ENCODE results near the gene MLST8.

Gene MLST8, protein sequence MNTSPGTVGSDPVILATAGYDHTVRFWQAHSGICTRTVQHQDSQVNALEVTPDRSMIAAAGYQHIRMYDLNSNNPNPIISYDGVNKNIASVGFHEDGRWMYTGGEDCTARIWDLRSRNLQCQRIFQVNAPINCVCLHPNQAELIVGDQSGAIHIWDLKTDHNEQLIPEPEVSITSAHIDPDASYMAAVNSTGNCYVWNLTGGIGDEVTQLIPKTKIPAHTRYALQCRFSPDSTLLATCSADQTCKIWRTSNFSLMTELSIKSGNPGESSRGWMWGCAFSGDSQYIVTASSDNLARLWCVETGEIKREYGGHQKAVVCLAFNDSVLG

DNA sequence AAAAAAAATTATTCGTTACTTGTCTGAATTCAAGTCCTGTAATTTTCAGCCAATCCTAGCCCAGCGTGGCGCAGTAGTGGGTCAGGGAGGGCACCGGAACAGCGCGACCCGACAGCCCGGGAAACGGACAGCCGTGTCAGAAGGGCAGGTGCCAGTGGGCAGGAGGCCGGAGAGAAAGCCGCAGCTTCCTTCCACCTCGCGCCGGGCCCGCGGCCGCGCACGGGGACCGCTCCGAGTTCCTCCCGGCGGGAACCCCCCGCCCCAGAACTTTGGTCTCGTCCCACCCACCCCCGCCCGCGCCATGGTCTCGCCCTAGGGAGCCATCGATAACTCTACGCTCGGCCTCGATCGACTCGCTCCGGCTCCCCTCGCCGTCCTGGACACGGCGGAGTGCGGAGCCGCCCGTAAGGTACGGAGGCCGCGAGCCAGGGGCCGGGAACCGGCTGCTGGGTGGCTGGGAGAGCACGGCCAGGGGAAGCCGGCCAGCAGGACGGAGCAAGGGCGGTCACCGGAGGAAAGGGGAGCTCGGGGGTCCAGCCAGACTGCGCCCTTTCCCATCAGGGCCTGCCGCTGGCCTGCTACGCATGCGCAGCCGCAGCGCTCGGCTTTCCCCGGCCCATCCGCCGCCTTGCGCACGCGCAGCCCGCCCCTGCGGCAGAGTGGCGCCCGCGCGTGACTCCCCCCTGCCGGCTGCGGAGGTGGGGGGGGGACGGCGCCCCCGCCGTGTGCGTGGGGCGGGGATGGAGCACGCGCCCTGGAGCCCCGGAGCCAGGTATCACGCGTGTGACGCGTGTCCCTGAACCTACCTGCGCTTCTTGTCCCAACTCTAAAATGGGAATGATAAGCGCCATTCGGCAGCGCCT lies at the start of gene MLST8:
Gene MLST8, plus strand, starts transcription at position 351 of the 863 bp plus-strand sequence. CDS start 632 bp downstream, outside the sequence.
- peak; percentile 94 to 96 (median 94) for DNase-seq

DNA sequence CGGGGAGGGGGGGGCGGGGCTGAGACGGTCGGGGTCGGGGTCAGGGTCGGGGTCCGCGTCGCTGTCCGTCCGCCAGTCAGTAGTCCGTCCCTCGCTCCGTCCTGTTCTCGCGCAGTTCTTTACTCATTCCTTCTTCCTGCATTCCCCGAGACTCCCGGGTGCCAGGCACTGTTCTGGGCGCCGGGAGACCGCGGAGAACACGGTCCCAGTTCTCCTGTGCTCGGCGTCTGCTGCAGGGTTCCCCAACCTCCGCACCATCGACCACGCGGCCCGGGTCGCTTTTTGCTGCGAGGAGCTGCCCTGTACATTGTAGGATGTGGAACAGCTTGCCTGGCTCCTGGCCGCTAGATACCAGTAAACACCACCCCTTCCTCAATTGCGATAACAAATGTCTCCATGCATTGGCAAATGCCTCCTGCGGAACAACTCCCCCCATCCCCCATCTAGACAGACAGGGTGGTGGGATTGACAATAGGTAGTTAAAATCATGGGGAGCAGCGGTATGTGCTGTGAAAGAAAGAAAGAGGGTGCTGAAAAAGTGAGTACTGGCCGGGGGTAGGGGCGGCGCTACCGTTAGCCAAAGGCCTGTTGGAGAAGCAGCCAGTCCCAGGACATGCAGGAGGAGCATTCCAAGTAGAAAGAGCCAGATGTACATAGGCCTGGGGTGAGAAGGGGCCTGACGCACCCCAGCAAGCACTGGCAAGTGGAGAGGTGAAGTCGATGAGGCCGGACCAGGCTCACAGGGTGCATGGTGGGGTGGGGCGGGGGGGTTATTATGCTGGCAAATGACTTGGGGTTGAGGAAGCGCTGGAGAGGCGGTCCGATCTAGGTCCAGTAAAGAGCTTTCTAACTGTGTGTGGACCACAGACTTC lies 49.0 kb upstream of the MLST8 start:
- peak in 1 of 3 experiments; percentile 38 for DNase-seq

DNA sequence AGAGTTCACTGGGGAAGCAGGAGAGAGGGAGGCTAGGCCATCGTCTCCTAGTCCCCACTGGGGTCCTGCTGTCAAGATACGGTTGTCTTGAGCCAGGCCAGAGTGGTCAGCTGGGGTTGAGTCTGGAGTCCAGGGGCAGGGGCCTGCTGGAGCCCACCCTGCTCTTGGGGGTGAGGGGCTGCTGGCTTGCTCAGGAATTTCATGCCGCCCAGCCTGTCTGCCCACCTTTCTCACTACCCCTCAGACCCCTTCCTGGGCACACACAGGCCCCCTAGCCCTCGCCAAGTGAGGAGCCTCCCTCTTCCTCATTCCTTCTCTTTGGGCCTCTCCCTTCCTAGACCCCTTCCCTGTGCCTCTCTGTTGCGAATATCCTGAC lies 48.4 kb upstream of the MLST8 start:
- DNase-seq = no peak

DNA sequence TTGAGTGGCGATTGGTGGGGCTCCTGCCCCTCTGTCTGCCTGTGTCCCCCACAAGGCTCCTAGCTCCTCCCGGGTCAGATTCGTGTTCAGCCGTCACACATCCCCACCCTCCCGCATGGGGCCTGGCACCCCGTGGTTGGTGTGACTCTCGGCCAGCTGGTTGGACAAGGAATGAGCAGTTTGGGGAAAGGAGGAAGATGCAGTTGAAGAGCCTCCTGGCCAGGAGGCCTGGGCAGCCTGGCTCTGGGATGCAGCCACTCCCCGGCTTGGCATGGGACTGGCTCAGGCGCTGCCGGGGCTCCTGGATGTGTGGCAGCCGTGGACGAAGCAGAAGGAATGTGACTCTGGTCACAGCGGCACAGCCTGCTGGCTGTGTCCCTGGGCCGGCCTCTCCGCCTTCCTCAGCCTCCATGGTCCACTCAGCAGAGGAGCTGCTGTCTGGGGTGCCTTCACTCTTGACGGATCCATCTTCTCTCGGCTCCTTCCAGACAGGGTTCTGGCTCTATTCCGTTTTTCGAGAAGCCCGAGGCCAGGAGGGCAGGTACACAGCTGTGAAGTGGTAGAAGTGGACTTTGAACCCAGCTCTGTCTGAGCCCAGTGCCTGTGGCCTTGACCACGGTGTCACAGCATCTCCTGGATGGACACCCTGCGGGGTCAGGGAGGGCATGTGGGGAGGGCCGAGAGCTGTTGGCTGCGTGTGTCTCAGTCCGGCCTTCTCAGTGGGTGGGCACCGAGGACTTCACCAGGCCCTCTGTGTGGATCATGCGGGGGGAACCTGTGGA lies 47.6 kb upstream of the MLST8 start:
- no peak for DNase-seq

DNA sequence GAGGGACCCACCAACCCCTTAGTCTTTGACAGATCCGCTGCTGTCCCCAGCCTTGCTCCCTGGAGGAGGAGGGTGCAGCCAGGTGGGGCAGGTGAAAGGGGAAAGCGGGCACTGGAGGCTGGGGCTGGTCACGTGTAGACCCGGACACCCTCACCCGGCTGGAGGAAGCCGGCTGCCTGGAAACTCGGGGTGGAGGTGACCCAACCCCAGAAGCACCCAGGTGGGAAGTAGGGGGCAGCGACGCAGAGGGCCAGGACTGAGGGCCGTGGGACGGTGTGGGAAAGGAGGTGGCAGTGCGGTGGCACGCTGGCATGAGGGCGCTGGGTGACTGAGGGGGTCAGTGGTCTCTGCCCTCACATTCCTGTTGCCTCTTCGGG lies 47.0 kb upstream of the MLST8 start:
- no peak for DNase-seq

DNA sequence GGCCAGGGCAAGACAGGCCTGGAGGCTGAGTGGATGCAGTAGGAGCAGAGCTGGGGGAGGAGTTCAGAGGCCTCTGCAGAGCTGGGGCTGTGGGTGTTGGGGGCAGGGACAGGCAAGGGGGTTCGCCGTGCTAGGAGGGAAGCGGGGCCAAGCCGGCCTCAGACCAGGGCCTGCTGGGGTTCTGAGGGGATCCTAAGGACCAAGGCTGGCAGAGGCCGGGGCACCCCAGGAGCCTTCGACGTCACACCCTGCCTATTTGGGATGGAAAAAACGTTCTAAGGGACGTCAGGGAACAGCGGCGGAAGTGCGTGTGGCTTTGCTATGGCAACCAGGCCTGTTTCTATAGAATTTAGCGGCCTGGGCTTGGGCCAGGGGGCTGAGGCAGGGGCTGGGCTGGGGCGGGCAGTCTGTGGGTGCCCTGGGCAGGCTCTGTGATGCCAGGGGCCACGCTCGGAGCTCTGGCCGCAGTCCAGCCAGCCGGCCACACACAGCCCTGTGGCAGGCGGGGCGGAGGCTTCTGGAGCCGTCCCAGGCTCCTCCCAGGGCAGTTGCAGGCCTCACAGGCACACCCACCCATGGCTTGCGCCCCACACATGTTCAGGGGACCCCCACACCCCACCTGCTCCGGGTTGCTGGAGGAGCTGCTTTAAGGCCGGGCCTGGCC lies 45.9 kb upstream of the MLST8 start:
- no peak for DNase-seq

DNA sequence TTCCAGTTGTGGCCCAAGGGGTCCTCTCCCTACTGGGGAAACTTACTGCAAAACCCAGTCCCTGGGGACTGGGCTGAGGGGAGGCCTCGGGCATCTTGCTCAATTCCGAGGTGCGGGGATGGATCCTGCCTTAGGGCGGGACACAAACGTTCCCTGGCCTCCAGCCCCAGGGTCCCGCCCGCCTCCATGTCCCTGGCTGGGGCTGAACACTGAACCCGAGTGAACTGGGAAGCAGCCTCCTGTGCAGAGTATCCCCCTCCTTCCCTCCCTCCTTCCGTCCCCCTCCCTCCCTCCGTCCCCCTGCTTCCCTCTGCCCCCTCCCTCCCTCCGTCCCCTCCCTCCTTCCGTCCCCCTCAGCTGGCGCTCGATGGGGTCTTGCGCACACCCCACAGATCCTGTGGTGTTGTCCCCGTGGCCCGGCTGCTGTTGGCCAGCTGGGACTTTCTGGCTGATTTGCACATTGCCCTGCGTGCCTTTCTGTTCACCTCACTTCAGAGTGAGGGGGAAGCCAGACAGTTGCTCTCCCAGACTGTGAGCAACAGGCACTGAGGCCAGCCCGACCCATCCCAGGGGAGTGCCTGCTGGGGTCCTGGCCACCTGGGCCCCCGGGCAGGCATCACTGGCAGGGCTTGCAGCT lies 44.2 kb upstream of the MLST8 start:
- DNase-seq = no peak

DNA sequence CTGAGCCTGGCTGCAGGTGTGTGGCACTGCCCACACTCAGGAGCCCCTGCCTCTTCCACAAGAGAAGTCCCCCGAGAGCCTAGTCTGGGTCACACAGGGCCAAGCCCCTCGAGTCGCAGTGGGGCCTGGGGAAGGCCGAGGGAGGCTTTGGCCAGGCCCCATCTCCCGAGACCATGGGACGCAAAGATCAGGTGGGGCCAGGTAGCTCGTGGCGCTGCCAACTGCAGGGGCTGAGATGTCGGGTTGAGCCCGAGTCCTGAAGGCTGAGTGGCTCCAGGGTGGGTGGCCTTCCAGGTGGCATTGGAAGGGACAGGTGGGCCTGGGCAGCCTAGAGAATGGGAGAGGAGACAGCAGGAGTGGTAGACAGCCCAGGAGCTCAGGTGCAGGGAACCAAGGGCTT lies 43.3 kb upstream of the MLST8 start:
- DNase-seq = no peak

DNA sequence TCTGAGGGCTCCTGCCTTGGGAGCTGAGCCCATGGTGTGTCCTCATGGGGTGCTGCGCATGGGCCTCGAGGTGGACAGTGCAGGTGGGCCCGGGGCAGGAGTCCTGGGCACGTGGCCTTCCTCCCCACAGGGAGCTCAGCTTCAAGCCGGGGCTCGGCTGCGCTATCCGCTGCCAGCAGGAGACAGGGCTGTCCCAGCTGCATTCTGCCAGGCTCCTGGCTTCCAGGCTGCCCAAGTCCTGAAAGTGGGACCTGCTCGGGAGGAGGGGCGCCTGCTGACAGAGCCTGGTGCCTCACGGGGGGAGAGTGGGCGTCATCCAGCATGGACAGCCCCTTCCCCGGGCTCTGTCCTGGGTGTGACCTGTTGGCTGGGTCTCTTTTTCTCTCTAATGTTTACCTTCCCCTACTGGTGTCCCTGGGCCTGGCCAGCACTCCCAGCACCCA lies 42.6 kb upstream of the MLST8 start:
- DNase-seq = no peak

DNA sequence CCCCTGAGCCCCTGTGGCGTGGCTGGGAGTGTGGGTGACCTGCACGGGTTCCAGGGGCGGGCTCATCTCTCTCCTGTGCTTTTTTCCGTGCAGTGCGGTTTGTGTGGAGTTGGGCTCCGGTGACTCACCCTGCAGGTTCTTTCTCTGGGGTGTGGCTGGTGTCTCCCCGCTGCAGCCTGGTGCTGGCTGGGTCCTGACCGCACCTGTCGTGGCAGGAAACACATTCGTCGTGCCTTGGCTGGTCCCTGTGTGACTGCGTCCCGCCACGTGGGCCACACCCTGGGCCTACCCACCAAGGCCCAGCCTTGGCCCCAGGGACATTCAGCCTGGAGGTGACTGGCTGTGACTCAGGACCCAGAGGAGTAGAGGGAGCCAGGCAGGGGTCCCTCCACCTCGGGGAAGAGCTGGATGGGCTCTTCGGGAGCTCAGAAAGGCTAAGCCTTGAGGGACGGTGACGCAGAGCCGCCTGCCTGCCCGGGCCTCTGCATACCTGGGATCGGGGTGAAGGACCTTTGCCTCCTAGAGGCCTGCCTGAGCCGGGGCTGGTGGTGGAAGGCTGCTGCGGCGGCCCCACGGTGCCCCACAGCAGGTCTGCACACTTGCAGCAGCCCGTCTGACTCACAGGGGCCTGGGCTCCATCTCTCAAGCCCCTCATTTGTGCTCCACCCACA lies 41.9 kb upstream of the MLST8 start:
- no peak for DNase-seq

DNA sequence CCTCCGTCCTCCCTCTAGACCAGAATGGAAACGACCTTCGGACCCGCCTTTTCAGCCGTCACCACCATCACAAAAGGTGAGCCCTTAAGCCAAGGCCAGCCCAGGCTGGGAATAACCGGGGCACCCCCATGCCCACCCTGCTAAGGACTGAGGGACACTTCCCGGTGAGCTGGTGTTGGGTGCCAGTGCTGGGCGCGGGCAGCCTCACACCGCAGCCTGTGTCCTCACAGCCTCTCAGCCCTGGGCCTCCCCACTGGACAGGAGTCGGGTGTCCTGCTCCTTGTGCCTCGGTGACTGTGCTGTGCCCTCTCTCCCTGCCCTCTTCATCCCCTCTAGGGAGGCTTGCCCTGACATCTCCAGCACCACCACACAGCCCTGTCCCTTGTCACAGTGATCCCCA lies 39.4 kb upstream of the MLST8 start:
- DNase-seq = no peak

DNA sequence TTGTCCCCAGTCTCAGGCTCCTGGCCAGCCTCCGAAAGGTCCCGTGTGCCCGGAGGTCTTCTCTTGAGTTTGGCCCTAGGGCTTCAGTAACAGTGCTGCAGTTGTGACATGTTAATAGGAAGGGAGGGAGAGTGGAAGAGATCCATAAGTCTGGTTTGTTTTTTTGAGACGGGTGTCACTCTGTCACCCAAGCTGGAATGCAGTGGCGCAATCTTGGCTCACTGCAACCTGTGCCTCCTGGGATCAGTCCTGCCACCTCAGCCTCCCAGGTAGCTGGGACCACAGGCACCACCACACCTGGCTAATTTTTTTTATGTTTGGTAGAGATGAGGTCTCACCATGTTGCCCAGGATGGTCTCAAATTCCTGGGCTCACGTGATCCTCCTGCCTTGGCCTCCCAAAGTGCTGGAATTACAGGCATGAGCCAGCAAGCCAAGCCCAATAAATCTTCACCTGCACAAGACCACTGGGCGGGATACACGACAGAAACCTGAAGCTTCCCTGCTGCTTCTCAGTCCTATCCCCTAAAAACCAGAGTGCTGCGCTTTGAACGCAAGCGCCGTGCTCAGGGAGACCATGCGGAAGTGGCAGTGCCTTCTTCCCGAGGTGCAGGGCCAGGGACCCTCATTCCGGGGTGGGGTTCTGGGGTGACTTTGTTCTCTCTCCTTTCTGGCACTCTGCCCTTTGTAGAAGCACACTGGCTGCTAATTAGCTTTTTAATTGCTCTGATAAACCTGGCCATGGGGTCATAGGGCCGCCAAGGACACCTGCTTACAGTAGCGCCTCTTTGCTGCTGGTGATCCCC lies 38.8 kb upstream of the MLST8 start:
- DNase-seq = no peak

DNA sequence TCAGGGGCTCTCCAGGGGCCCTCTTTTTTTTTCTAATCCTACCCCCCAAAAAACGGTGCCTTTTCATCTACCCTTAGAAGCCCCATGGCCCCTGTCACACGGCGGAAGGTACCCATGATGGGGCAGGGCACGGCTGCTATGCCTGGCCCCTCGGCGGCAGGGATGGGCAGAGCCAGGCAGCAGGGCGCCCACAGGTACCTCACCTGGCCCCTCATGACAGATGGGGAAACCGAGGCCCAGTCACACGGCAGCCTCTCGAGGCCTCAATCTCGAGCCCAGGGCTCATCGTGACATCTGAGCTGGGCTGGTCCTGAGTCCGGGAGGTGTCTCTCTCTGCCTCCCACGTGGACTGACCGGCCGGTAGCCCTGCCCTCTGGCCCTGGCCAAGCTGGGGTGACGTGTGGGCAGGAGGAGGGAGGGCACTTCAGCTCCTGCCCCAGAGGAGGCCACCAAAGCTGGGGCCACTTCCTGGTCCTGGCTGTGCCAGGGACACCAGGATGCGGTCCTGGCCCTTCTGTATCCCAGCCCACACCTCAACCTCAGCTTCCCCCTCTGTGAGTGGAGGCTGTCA lies 38.1 kb upstream of the MLST8 start:
- no peak for DNase-seq

DNA sequence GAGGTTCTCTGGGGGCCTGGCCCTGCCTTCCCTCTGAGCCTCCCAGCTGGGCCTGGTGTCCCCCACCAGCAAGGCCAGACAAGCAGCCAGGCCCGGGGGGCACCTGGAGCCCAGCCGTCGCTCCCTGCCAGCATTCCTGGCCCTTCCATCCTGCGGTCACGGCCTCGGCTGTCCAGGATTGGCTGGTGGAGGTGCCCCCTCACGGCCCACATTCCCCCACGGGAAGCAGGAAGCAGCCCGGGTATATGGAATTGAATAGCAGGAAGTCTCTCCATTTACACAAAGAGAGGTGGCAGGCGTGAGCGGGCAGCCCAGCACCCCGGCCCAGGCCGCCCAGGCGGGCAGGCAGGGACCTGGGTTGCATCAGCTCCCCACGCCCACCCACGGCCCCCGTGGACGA lies 35.2 kb upstream of the MLST8 start:
- DNase-seq = no peak

DNA sequence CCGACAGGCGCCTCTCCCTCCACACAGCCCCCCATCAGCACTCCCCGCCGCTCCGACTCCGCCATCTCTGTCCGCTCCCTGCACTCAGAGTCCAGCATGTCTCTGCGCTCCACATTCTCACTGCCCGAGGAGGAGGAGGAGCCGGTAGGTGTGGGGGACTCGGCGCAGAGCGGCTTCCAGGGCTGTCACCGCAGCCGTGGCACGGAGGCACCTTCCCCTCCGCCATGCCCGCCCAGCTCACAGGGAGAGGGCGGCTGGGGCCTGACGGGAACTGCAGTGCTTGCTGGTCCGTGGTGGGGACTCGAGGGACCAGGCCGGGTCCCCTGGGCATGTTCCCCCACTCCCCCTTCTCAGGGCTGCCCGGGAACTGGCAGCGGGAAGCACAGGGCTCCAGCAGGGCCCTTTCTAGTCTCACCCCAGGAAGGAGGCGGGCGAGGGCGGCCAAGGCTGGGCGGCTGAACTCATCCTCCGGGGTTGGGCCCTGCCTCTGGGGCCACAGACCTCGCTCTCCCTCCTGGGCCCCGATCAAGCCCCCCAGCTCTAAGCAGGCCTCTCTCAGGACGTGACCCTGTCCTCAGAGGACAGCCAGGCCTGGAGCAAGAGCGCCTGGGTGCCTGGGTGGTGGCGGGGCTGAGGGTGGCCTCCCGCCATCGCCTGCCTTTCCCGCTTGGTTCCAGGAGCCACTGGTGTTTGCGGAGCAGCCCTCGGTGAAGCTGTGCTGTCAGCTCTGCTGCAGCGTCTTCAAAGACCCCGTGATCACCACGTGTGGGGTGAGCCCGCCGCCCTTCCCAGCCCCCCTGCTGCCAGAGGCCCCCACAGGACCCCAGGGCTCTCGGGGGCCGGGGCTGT lies 34.4 kb upstream of the MLST8 start:
- DNase-seq = no peak

DNA sequence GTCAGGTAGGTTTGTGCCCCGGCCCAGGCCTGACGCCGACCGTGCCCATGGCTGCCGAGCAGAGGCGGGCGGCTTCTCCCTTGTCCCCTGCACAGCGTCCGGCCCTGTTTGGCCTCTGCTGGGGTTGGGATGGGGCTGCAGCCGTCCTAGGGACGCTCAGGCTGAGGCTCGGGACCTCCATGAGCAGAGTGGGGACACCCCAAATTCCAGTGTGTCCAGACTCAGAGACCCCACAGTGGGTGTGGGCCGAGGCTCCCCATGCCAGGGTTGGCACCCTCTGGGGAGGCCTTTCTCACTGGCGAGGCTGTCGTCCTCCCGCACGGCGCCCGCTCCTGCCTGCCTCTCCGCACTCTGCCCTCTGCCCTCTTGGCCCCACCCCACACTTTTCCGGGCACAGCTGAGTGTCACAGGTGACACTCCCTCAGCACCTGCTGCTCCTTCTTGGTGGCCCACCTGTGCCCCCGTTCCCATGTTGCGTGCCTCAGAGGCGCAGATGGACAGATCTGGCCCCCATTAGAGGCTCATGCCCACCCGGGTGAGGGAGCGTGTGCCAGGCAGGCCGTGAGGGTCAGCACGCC lies 33.6 kb upstream of the MLST8 start:
- DNase-seq = no peak

DNA sequence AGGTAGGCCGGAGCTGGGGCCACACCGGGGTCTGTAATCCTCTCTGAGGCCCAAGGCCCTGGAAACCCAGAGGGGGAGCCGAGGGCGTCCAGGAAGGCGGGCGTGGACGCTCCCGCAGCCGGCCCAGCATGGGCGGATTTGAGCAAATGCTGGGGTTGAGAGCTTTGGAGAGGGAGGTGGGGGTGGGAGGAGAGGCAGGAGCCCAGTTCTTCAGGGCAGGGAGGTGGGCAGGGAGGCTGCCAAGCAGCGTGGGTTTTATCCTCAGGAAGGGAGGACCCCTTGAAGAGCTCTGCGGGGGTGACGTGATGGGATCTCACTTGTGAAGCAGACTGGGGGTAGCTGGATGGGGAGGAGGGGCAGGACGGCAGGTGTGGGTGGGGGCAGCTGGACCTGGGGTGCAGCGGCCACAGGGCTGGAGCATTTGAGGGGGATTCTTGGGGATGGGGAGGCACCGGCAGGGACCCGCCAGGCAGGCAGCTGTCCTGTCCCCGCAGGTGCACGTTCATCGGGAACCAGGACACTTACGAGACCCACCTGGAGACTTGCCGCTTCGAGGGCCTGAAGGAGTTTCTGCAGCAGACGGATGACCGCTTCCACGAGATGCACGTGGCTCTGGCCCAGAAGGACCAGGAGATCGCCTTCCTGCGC lies 32.4 kb upstream of the MLST8 start:
- no peak for DNase-seq

DNA sequence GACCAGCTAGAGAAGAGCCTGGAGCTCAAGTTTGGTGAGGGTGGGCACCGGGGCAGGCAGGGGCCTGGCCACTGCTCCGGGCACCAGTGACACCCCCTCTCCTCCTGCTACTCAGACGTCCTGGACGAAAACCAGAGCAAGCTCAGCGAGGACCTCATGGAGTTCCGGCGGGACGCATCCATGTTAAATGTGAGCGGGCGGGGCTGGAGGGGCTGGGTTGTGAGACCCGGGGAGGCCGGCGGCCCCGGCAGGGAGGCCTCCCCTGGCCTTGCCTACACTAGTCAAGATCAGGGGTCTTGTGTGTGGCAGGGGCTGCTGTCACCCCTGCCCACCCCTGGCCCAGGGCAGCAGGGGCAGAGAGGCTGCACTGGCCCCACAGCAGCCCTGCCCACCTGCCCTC lies 31.9 kb upstream of the MLST8 start:
- no peak for DNase-seq

Measured in NCI-H1417 (cell line).